SH-SY5Y (cell line): Measurements from ENCODE around the gene CSRNP2.

Experiments used
- GATA2 ChIP-seq: IDR thresholded peaks from 2 replicates; pipeline ENCODE4 v1.6.1; 2011; ENCODE audit warnings: mild to moderate bottlenecking, low read depth, low read length
- GATA3 ChIP-seq: IDR thresholded peaks from 2 replicates; pipeline ENCODE4 v1.6.1; 2011; ENCODE audit warnings: low read depth, mild to moderate bottlenecking, low read length, moderate library complexity

DNA sequence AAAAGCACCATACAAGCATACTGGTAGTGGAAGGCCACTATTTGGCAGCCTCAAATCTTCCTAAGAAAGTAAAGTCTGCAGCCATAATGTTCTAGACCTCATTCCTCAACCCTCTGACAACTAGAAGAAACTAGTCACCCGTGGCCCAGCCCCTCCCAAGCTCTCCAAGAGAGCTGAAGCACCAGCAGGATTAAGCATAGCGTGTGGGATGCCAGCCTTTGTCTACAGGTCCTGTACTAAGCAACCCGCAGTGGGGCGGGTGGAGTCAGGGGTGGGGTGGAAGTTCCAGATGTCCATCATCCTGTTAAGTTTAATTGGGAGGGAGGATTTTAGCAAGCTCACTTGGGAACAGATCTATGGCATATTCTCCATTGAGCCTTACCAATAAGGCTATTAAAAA is 71.4 kb downstream of the CSRNP2 start:
- TF ChIP-seq GATA2 (no peak), GATA3 (no peak)
